IMR-90 (cell line): Measurements from ENCODE around the gene GRID1.

ENCODE experiments used
- BHLHE40 ChIP-seq: fragments of 150-350 bp; IDR thresholded peaks from 2 replicates; pipeline ENCODE4 v1.6.1; 2016; ENCODE audit warnings: mild to moderate bottlenecking, low read depth, low read length
- CEBPB ChIP-seq: IDR thresholded peaks from 2 replicates; pipeline ENCODE4 v1.6.1; 2012; ENCODE audit warnings: low read depth, low read length, improper control_type of control experiment
- CHD1 ChIP-seq: IDR thresholded peaks from 2 replicates; pipeline ENCODE4 v1.6.1; 2012; ENCODE audit warnings: low read depth, low read length, improper control_type of control experiment
- CTCF ChIP-seq: conservative IDR thresholded peaks from 2 replicates; pipeline ENCODE4 v1.5.1; 2012; ENCODE audit warnings: mild to moderate bottlenecking, low read depth, low read length, improper control_type of control experiment
- ELK1 ChIP-seq: fragments of 150-350 bp; IDR thresholded peaks from 2 replicates; pipeline ENCODE4 v1.6.1; 2016; ENCODE audit warnings: low read depth, mild to moderate bottlenecking, low read length, moderate library complexity, borderline replicate concordance
- FOS ChIP-seq: fragments of 150-350 bp; IDR thresholded peaks from 2 replicates; pipeline ENCODE4 v1.6.1; 2016; ENCODE audit warnings: low read depth, low read length
- MAZ ChIP-seq: IDR thresholded peaks from 2 replicates; pipeline ENCODE4 v1.6.1; 2012; ENCODE audit warnings: low read depth, mild to moderate bottlenecking, low read length, improper control_type of control experiment, moderate library complexity, borderline replicate concordance
- POLR2A ChIP-seq: IDR thresholded peaks from 2 replicates; pipeline ENCODE4 v1.6.1; 2012; ENCODE audit warnings: mild to moderate bottlenecking, low read depth, low read length
- RAD21 ChIP-seq: IDR thresholded peaks from 2 replicates; pipeline ENCODE4 v1.6.1; 2012; ENCODE audit warnings: low read length, improper control_type of control experiment
- RCOR1 ChIP-seq: IDR thresholded peaks from 2 replicates; pipeline ENCODE4 v1.6.1; 2012; ENCODE audit warnings: mild to moderate bottlenecking, low read length, improper control_type of control experiment; ENCODE audit not compliant: insufficient replicate concordance
- RFX5 ChIP-seq: IDR thresholded peaks from 2 replicates; pipeline ENCODE4 v1.8.0; 2012; ENCODE audit warnings: low read depth, mild to moderate bottlenecking, low read length, moderate library complexity
- USF2 ChIP-seq: fragments of 150-350 bp; IDR thresholded peaks from 2 replicates; pipeline ENCODE4 v1.6.1; 2017; ENCODE audit warnings: mild to moderate bottlenecking, antibody characterized with exemption, low read length, low read depth

GRCh38 chr10:85623342-85623741, 743.3 kb downstream of the GRID1 start:
- no peak for TF ChIP-seq RFX5
- TF ChIP-seq MAZ, result no peak
- no peak for TF ChIP-seq CTCF
- no peak for TF ChIP-seq RCOR1
- no peak for TF ChIP-seq POLR2A
- no peak for TF ChIP-seq ELK1
- no peak for TF ChIP-seq RAD21
- no peak for TF ChIP-seq BHLHE40
- no peak for TF ChIP-seq FOS
- no peak for TF ChIP-seq CEBPB
- TF ChIP-seq USF2, result no peak
- TF ChIP-seq CHD1, result no peak
